HCT116 (cell line): ENCODE measurements around the gene SLC44A2. TPM values are rescaled to one million over a fixed set of nuclear protein-coding genes. Genes with fewer than 3 reads are reported as not detected.

Source experiments
- ATAC-seq: fragments of 200-7000 bp; cut with Tn5 transposase; 2 replicates; pipeline ENCODE4 v1.9.1; 2020; ENCODE audit warnings: mild to moderate bottlenecking, moderate library complexity
- BruUV-seq: library from RNA; stranded (reverse); fragments of 400-500 nt; replicated peaks from 2 replicates; lab custom pipeline; 2021; lab: Mats Ljungman, UMichigan
- CTCF ChIA-PET: fragments of 300-600 bp; sonication (Branson Sonifier 250); formaldehyde crosslinking; loops from one replicate; lab custom pipeline; 2021; ENCODE audit warnings: antibody characterized with exemption; lab: Charles Lee
- POLR2A ChIA-PET: fragments of 300-600, 350-600 bp; sonication (Branson Sonifier 250); formaldehyde crosslinking; loops from one replicate; lab custom pipeline; 2021; ENCODE audit warnings: antibody characterized with exemption; lab: Charles Lee
- RAD21 ChIA-PET, 2 experiments: fragments of 300-600 bp; sonication (Branson Sonifier 250); formaldehyde crosslinking; loops; one replicate each; lab custom pipeline; 2023; ENCODE audit warnings: low total read pairs in 2 of 2; ENCODE audit not compliant: uncharacterized antibody in 2 of 2, unreplicated experiment in 2 of 2, low non-redundant PET in 1 of 2; lab: Charles Lee
- DNase-seq: peaks from one replicate; pipeline ENCODE4 v3.0.0-alpha.2; 2010; ENCODE audit warnings: low read depth, low spot score
- H2AFZ ChIP-seq: fragments of 200-600 bp; shearing (Covaris generic), sonication (generic); 2 replicates; pipeline ENCODE4 v1.6.1; 2017; ENCODE audit warnings: low read depth, mixed run types, mixed read lengths, antibody characterized with exemption, low read length; ENCODE audit not compliant: poor library complexity, severe bottlenecking
- H3K27ac ChIP-seq: 2 replicates; pipeline ENCODE4 v1.5.1; 2012; ENCODE audit warnings: low read depth, low read length
- H3K27me3 ChIP-seq: fragments of 200-600 bp; sonication (generic); 2 replicates; pipeline ENCODE4 v1.6.1; 2016; ENCODE audit warnings: mixed run types, low read length, mixed read lengths; ENCODE audit not compliant: insufficient read depth
- H3K36me3 ChIP-seq, 2 experiments: fragments of 200-500 bp in 1 of 2; fragments of 200-600 bp in 1 of 2; sonication (Bioruptor generic) in 1 of 2; sonication (generic) in 1 of 2; 2 replicates each; pipeline versions ENCODE4 v1.5.1 to v1.6.1; 2014 to 2016; ENCODE audit warnings: low read length in 2 of 2, inconsistent platforms in 1 of 2, mixed read lengths in 1 of 2, mixed run types in 1 of 2; ENCODE audit not compliant: insufficient read depth in 2 of 2, control insufficient read depth in 1 of 2
- H3K4me1 ChIP-seq, 2 experiments: fragments of 200-600 bp in 1 of 2; sonication (generic) in 1 of 2; 2 replicates each; pipeline versions ENCODE4 v1.5.1 to v1.6.1; 2012 to 2017; ENCODE audit warnings: low read length in 2 of 2, inconsistent platforms in 1 of 2, mild to moderate bottlenecking in 1 of 2, mixed read lengths in 1 of 2, mixed run types in 1 of 2, moderate library complexity in 1 of 2; ENCODE audit not compliant: insufficient read depth in 2 of 2, control insufficient read depth in 1 of 2
- H3K4me2 ChIP-seq: fragments of 200-600 bp; sonication (generic); 2 replicates; pipeline ENCODE4 v1.6.1; 2017; ENCODE audit warnings: mixed run types, low read length, mixed read lengths
- H3K4me3 ChIP-seq, 2 experiments: fragments of 200-600 bp in 1 of 2; sonication (generic) in 1 of 2; replicated peaks in 1 of 2; 2 replicates each; pipeline ENCODE4 v1.5.1; 2011 to 2016; ENCODE audit warnings: low read length in 2 of 2, control low read depth in 1 of 2, low read depth in 1 of 2, mild to moderate bottlenecking in 1 of 2, mixed read lengths in 1 of 2, mixed run types in 1 of 2
- H3K79me2 ChIP-seq: fragments of 200-600 bp; sonication (generic); 2 replicates; pipeline ENCODE4 v1.6.1; 2017; ENCODE audit warnings: mild to moderate bottlenecking, mixed run types, low read length, moderate library complexity, mixed read lengths; ENCODE audit not compliant: insufficient read depth
- H3K9ac ChIP-seq: fragments of 200-600 bp; sonication (generic); 2 replicates; pipeline ENCODE4 v1.6.1; 2016; ENCODE audit warnings: low read length, mixed read lengths
- H3K9me2 ChIP-seq: fragments of 200-600 bp; sonication (generic), shearing (Covaris generic); 2 replicates; pipeline ENCODE4 v1.6.1; 2017; ENCODE audit warnings: mixed run types, mild to moderate bottlenecking, moderate library complexity; ENCODE audit not compliant: insufficient read depth
- H3K9me3 ChIP-seq, 2 experiments: fragments of 200-500 bp in 1 of 2; fragments of 200-600 bp in 1 of 2; sonication (Bioruptor generic) in 1 of 2; sonication (generic) in 1 of 2; 2 replicates each; pipeline ENCODE4 v1.6.1; 2014 to 2017; ENCODE audit warnings: low read length in 2 of 2, mixed read lengths in 2 of 2, inconsistent platforms in 1 of 2, low read depth in 1 of 2, mild to moderate bottlenecking in 1 of 2, mixed run types in 1 of 2, moderate library complexity in 1 of 2; ENCODE audit not compliant: control insufficient read depth in 1 of 2, insufficient read depth in 1 of 2
- H4K20me1 ChIP-seq: fragments of 200-600 bp; sonication (generic), shearing (Covaris generic); 2 replicates; pipeline ENCODE4 v1.6.1; 2017; ENCODE audit warnings: mixed run types, mild to moderate bottlenecking, moderate library complexity; ENCODE audit not compliant: insufficient read depth
- CEBPB ChIP-seq: IDR thresholded peaks from 2 replicates; pipeline ENCODE4 v1.6.1; 2012; ENCODE audit warnings: low read depth
- CTCF ChIP-seq, 3 experiments: fragments of 200-600 bp in 1 of 3; sonication (generic) in 1 of 3; IDR thresholded peaks in 2 of 3; conservative IDR thresholded peaks in 1 of 3; 2 replicates each; pipeline ENCODE4 v1.5.1; 2012 to 2017; ENCODE audit warnings: low read depth in 2 of 3, low read length in 2 of 3, antibody characterized with exemption in 1 of 3, borderline replicate concordance in 1 of 3, control low read depth in 1 of 3, mild to moderate bottlenecking in 1 of 3, mixed read lengths in 1 of 3, mixed run types in 1 of 3, moderate library complexity in 1 of 3; ENCODE audit not compliant: insufficient read depth in 1 of 3
- EGR1 ChIP-seq: IDR thresholded peaks from 2 replicates; pipeline ENCODE4 v1.6.1; 2012; ENCODE audit warnings: low read depth
- EZH2 ChIP-seq: fragments of 200-600 bp; sonication (generic); IDR thresholded peaks from 2 replicates; pipeline ENCODE4 v1.6.1; 2017; ENCODE audit warnings: antibody characterized with exemption, mixed run types
- EZH2phosphoT487 ChIP-seq: fragments of 200-600 bp; IDR thresholded peaks from 2 replicates; pipeline ENCODE4 v1.6.1; 2018; ENCODE audit warnings: antibody characterized with exemption, borderline replicate concordance
- JUND ChIP-seq: IDR thresholded peaks from 2 replicates; pipeline ENCODE4 v1.6.1; 2012
- POLR2A ChIP-seq: IDR thresholded peaks from 2 replicates; pipeline ENCODE4 v1.7.0; 2011; ENCODE audit warnings: borderline replicate concordance; ENCODE audit not compliant: insufficient read depth, insufficient read length; ENCODE audit errors: extremely low read depth
- POLR2AphosphoS5 ChIP-seq: IDR thresholded peaks from 2 replicates; pipeline ENCODE4 v1.6.1; 2011; ENCODE audit warnings: mild to moderate bottlenecking, low read depth, low read length, moderate library complexity
- SIN3A ChIP-seq: IDR thresholded peaks from 2 replicates; pipeline ENCODE4 v1.6.1; 2012; ENCODE audit warnings: low read depth
- TCF7L2 ChIP-seq: IDR thresholded peaks from 2 replicates; pipeline ENCODE4 v1.7.0; 2011; ENCODE audit warnings: borderline replicate concordance, inconsistent platforms; ENCODE audit not compliant: insufficient read depth, insufficient read length; ENCODE audit errors: extremely low read depth
- YY1 ChIP-seq: IDR thresholded peaks from 2 replicates; pipeline ENCODE4 v1.6.1; 2011; ENCODE audit warnings: low read length, low read depth, moderate library complexity, mild to moderate bottlenecking; ENCODE audit not compliant: insufficient replicate concordance; ENCODE audit errors: extremely low read depth
- ZBTB33 ChIP-seq: IDR thresholded peaks from 2 replicates; pipeline ENCODE4 v1.6.1; 2011; ENCODE audit warnings: mild to moderate bottlenecking, low read length, moderate library complexity; ENCODE audit not compliant: insufficient replicate concordance; ENCODE audit errors: extremely low read depth
- ZFX ChIP-seq: fragments of 450-650 bp; IDR thresholded peaks from 2 replicates; pipeline ENCODE4 v1.6.1; 2017
- intact Hi-C: fragments of 100-400 bp; cut with micrococcal nuclease; formaldehyde crosslinking; loops from 2 replicates; pipeline ENCODE4 v1.10.0; 2022
- total RNA-seq: library from RNA; stranded (reverse); gene quantifications from one replicate; pipeline ENCODE4 v1.2.1, GENCODE V29; 2021; ENCODE audit not compliant: unreplicated experiment

The SLC44A2 gene
- total RNA-seq, 1 experiment from 2014 or later: 90.9 TPM

GRCh38 chr19:10603873-10604459, 21.4 kb upstream of the SLC44A2 start:
- Histone ChIP-seq H3K27ac (no peak overlapping the region), H3K36me3 (no peaks in the 10 kb centered on the region), H3K27me3 (no peaks in the 10 kb centered on the region), H3K9ac (no peak overlapping the region), H3K9me2 (no peaks in the 10 kb centered on the region), H3K4me2 (no peak overlapping the region), H4K20me1 (no peaks in the 10 kb centered on the region), H3K79me2 (no peaks in the 10 kb centered on the region), H3K4me3 (no peak overlapping the region), H3K9me3 (no peaks in the 10 kb centered on the region), H2AFZ (no peak overlapping the region), H3K4me1 (peaks cover 5 to 16% of the 10 kb centered on the region in 2 experiments; a peak in 3 of 4 replicates)
- CTCF ChIA-PET: no interaction called here
- POLR2A ChIA-PET: interaction anchor here (1.6 kb wide), 1 partner anchor 10 kb away, joined by 3 read pairs; no protein-coding TSS in a partner anchor
- intact Hi-C loops: no loop called here
- ATAC-seq (no peak), DNase-seq (no peak)
- RAD21 ChIA-PET: interaction anchor here in 1 of 2 experiments (0.6 kb wide), 1 partner anchor 22 kb away, joined by 5 read pairs; no protein-coding TSS in a partner anchor
- TF ChIP-seq SIN3A (no peak), POLR2A (no peak), EZH2 (no peak), JUND (no peak), ZFX (no peak), TCF7L2 (no peak)
- BruUV-seq: no TSS peak

GRCh38 chr19:10604460-10604980, 20.8 kb upstream of the SLC44A2 start:
- Histone ChIP-seq H3K9ac (no peak overlapping the region), H3K79me2 (no peaks in the 10 kb centered on the region), H3K27me3 (no peaks in the 10 kb centered on the region), H3K4me2 (no peak overlapping the region), H3K36me3 (no peaks in the 10 kb centered on the region), H3K9me3 (no peaks in the 10 kb centered on the region), H4K20me1 (no peaks in the 10 kb centered on the region), H3K4me1 (peaks cover 5 to 16% of the 10 kb centered on the region in 2 experiments; a peak in 3 of 4 replicates), H2AFZ (no peak overlapping the region), H3K9me2 (no peaks in the 10 kb centered on the region), H3K4me3 (no peak overlapping the region), H3K27ac (no peak overlapping the region)
- BruUV-seq: no TSS peak
- ATAC-seq: no peak
- intact Hi-C loops: no loop called here
- POLR2A ChIA-PET: interaction anchor here (1.6 kb wide), 1 partner anchor 10 kb away, joined by 3 read pairs; no protein-coding TSS in a partner anchor
- RAD21 ChIA-PET: interaction anchor here in 1 of 2 experiments (0.6 kb wide), 1 partner anchor 22 kb away, joined by 5 read pairs; no protein-coding TSS in a partner anchor
- CTCF ChIA-PET: interaction anchor here (1.0 kb wide), 1 partner anchor 18 kb away, joined by 3 read pairs; no protein-coding TSS in a partner anchor
- DNase-seq: no peak
- TF ChIP-seq POLR2A (no peak), YY1 (no peak), EZH2 (no peak), EZH2phosphoT487 (no peak), ZBTB33 (no peak), CTCF (IDR thresholded peaks at IDR 0.05 in 2 of 3, conservative IDR thresholded peaks at IDR 0.05 in 1 of 3; ENCODE audit: borderline replicate concordance in 1 of 3, insufficient read depth in 1 of 3, low read depth in 2 of 3, low read length in 2 of 3) (no peak), POLR2AphosphoS5 (no peak), CEBPB (no peak), SIN3A (no peak), EGR1 (no peak)
